Right atrium auricular region (tissue), 2 donors: ENCODE measurements around the gene INO80E. TPM values are rescaled to one million over a fixed set of nuclear protein-coding genes. Genes with fewer than 3 reads are reported as not detected.
"Not testable (repeated sequence)": the region's sequence is repeated elsewhere in the genome, so short reads cannot be mapped to it uniquely, and the experiment has no call there.

ENCODE experiments used
- DNase-seq: peaks from one replicate; pipeline ENCODE4 v3.0.0-alpha.2; 2019; ENCODE audit warnings: low spot score
- H3K27ac ChIP-seq, 2 donors: fragments of 200-600 bp; sonication (generic); 1 replicate in 1 of 2; 2 replicates in 1 of 2; pipeline ENCODE4 v1.5.1; 2016 to 2019
- H3K27me3 ChIP-seq, 2 donors: fragments of 200-600 bp; sonication (generic); one replicate each; pipeline versions ENCODE4 v1.5.1 to v1.6.0; 2017 to 2019
- H3K36me3 ChIP-seq: fragments of 200-600 bp; sonication (generic); one replicate; pipeline ENCODE4 v1.5.1; 2016
- H3K4me1 ChIP-seq, 2 donors: fragments of 200-600 bp; sonication (generic); one replicate each; pipeline versions ENCODE4 v1.5.1 to v1.6.0; 2017 to 2019
- H3K4me3 ChIP-seq, 2 donors: fragments of 200-600 bp; sonication (generic); 1 replicate in 1 of 2; 2 replicates in 1 of 2; pipeline ENCODE4 v1.5.1; 2017 to 2019; ENCODE audit warnings: mild to moderate bottlenecking in 1 of 2, moderate library complexity in 1 of 2
- H3K9me3 ChIP-seq, 2 donors: fragments of 200-600 bp; sonication (generic); one replicate each; pipeline ENCODE4 v1.5.1; 2019
- CTCF ChIP-seq, 2 donors: fragments of 200-600 bp; sonication (generic); IDR thresholded peaks; one replicate each; pipeline ENCODE4 v1.5.1; 2019; ENCODE audit warnings: antibody characterized with exemption in 2 of 2
- total RNA-seq, 2 donors: library from RNA; depleted of rRNA; stranded (reverse); fragments of >200 nt; gene quantifications; one replicate each; pipeline ENCODE4 v1.1.0, GENCODE V29; 2016

Gene INO80E
- total RNA-seq, 2 donors from 2014 or later: 33.4 to 117 TPM

GRCh38 chr16:30016555-30017276 is 20.7 kb downstream of the INO80E start:
- H3K27me3 ChIP-seq: peaks cover 2 to 6% of the 10 kb centered on the region in 2 donors
- DNase-seq: no peak
- no peak for TF ChIP-seq CTCF (IDR thresholded peaks at IDR 0.05)

GRCh38 chr16:30017277-30017656 is 21.2 kb downstream of the INO80E start:
- no peak for TF ChIP-seq CTCF (IDR thresholded peaks at IDR 0.05)
- H3K36me3 ChIP-seq: no peaks in the 10 kb centered on the region
- no peaks in the 10 kb centered on the region for H3K9me3 ChIP-seq
- no peak overlapping the region for H3K27ac ChIP-seq
- peaks cover 0 to 13% of the 10 kb centered on the region in 2 donors for H3K4me1 ChIP-seq
- peaks cover 0 to under 1% of the 10 kb centered on the region in 2 donors for H3K27me3 ChIP-seq
- no peak overlapping the region for H3K4me3 ChIP-seq
- DNase-seq: no peak

More at GRCh38 chr16:30016555-30017276, 20.7 kb downstream of the INO80E start:
- Histone ChIP-seq H3K4me3 (no peak overlapping the region), H3K9me3 (no peaks in the 10 kb centered on the region), H3K36me3 (no peaks in the 10 kb centered on the region), H3K4me1 (peaks cover 0 to 17% of the 10 kb centered on the region in 2 donors), H3K27ac (no peak overlapping the region)

GRCh38 chr16:30017937-30018336 is 21.9 kb downstream of the INO80E start:
- H3K4me1 ChIP-seq: peaks cover 0 to 13% of the 10 kb centered on the region in 2 donors
- H3K36me3 ChIP-seq, DNase-seq, H3K27me3 ChIP-seq, H3K9me3 ChIP-seq, H3K4me3 ChIP-seq, H3K27ac ChIP-seq: not testable (repeated sequence)

- no peak overlapping the region for H3K27ac ChIP-seq
- H3K9me3 ChIP-seq: no peaks in the 10 kb centered on the region
- H3K36me3 ChIP-seq: no peaks in the 10 kb centered on the region
- DNase-seq: no peak
- no peaks in the 10 kb centered on the region for H3K27me3 ChIP-seq
- TF ChIP-seq CTCF (IDR thresholded peaks at IDR 0.05): no peak
- peaks cover 0 to 13% of the 10 kb centered on the region in 2 donors for H3K4me1 ChIP-seq
- H3K4me3 ChIP-seq: no peak overlapping the region
Measured at GRCh38 chr16:30018731-30019158, 22.7 kb downstream of the INO80E start.

- no peak for DNase-seq
- H3K27ac ChIP-seq: no peak within 1 kb of the TSS
- H3K4me3 ChIP-seq: no peak within 1 kb of the TSS
- no peak for TF ChIP-seq CTCF (IDR thresholded peaks at IDR 0.05)
- H3K4me1 ChIP-seq: peaks cover 0 to 13% of the 10 kb centered on the region in 2 donors
- H3K27me3 ChIP-seq: peaks cover 0 to 3% of the 10 kb centered on the region in 2 donors
- no peaks in the 10 kb centered on the region for H3K36me3 ChIP-seq
- no peaks in the 10 kb centered on the region for H3K9me3 ChIP-seq
Measured at GRCh38 chr16:30022887-30023286, 26.8 kb downstream of the INO80E start, which contains the start of gene C16orf92. Gene C16orf92, plus strand, starts transcription at chr16:30023198. Its CDS starts 143 bp downstream, at chr16:30023341.

GRCh38 chr16:30023586-30023985 is 27.5 kb downstream of the INO80E start:
- no peak for TF ChIP-seq CTCF (IDR thresholded peaks at IDR 0.05)
- Histone ChIP-seq H3K9me3 (no peaks in the 10 kb centered on the region), H3K27ac (no peak overlapping the region), H3K36me3 (no peaks in the 10 kb centered on the region), H3K27me3 (peaks cover 0 to 3% of the 10 kb centered on the region in 2 donors), H3K4me1 (peaks cover 0 to 13% of the 10 kb centered on the region in 2 donors), H3K4me3 (no peak overlapping the region)
- no peak for DNase-seq
